Endometrial microvascular endothelial cells (primary cell): Measurements from ENCODE around the gene THBS2. TPM values are rescaled to one million over a fixed set of nuclear protein-coding genes. Genes with fewer than 3 reads are reported as not detected.

Experiments used
- in situ Hi-C: cut with HindIII; loops from 2 replicates; pipeline ENCODE4 v1.10.0; 2017; ENCODE audit warnings: low sequenced_read_pairs, low pct_unique_long_range_greater_than_20kb; ENCODE audit errors: inconsistent ontology term
- total RNA-seq: library from RNA; depleted of rRNA; stranded (reverse); fragments of >200 nt; gene quantifications from one replicate; pipeline ENCODE4 v1.2.3, GENCODE V29; 2015; ENCODE audit errors: inconsistent ontology term

The THBS2 gene
- total RNA-seq, 1 donor from 2014 or later = 4.4 TPM

GRCh38 chr6:169237496-169238134 is 16.0 kb downstream of the THBS2 start:
- in situ Hi-C loops = no loop called here

GRCh38 chr6:169236988-169237387 is 16.7 kb downstream of the THBS2 start:
- in situ Hi-C loops = no loop called here

GRCh38 chr6:169236545-169236944 is 17.1 kb downstream of the THBS2 start:
- in situ Hi-C loops = no loop called here

GRCh38 chr6:169235286-169235685 is 18.4 kb downstream of the THBS2 start:
- in situ Hi-C loops = no loop called here

DNA sequence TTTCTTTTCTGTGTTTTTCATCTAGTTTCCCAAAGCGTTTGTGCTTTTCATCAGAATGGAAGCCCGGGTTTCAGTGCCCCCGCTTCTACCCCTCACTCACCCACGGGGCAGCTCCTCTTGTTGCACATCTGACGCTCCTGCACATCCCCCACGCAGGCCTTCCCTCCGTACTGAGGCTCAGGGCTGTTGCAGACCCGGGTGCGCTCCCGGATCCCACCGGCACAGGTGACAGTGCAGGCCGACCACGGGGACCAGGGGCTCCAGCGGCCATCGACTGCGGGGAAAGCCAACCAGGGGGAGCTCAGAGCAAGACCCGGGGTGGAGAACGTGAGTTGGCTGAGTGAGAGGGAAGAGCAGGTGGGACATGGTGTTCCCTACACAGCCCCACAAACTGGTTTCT is 19.0 kb downstream of the THBS2 start:
- in situ Hi-C loops = no loop called here

DNA sequence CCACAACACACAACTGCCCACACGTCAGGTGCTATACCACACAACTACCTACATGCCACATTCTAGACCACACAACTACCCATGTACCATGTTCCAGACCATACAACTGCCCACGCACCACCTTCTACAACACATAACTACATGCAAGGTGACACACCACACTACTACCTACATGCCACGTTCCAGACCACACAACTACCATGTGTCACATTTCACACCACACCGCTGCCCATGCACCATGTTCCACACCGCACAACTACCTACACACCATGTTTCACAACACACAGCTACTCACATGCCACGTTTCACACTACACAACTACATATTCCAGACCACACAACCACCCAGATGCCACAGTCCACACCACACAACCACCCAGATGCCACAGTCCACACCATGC is 19.8 kb downstream of the THBS2 start:
- in situ Hi-C loops = no loop called here

DNA sequence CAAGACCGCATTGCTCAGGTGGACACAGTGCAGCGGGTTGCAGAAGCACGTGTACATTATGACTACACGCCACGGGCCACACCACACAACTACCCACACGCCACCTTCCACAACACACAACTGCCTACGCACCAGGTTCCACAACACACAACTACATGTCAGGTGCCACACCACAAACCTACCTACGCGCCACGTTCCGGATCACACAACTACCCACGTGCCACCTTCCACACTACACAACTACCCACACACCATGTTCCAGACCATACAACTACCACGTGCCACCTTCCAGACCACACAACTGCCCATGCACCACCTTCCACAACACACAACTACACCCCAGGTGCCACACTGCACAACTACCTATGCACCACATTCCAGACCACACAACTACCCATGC is 20.5 kb downstream of the THBS2 start:
- in situ Hi-C loops = no loop called here

DNA sequence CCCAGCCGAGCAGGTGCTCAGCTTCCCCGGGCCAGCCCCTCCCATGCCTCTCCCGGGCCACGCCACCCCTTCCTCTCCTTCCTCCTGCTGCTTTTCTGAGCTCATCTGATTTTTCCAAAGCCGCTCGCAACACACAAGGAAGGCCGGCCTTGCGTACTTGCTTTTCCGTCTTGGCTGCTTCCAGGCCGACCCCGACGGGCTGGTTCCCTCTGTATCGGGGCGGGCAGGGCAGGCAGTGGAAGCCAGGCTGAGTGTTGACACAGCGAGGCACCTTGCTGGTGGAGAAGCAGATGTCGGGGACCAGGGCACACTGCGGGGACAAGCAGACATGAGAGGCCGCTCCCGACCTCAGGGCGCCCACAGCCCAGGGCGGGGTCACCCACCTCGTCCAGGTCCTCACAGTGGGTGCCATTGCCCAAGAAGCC is 21.1 kb downstream of the THBS2 start:
- in situ Hi-C loops = no loop called here

DNA sequence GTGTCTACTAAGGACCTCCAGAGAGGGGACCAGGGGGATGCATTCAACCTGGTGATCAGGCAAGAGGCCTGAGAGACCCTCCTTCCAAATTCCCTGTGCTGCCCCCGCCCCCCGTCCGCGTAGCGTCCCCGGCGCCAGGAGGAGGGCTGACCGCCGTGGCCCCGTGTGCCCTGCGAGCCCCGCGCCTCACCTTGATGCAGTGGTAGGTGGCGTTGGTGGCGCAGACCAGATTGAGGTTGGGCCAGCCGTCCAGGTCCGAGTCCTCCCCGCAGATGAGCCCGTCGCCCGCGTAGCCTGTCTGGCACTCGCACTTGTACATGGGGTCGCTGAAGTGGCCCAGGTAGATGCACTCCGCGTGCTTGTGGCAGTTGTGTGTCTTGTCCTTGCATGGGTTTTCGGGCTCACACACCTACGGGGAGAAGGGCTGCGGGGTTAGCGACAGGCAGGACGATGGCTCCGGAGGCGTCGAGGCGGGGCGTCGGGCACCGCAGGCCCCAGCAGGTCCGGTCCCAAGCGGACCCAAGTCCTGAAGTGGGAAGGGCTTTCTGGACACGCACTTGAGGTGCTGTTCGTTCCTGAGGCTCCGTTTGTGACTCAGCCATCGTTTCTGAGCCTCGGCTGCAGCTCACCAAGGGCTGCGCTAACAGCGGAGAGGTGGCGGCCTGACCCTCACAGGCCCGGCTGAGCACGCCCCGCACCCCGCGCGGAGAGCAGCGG is 21.7 kb downstream of the THBS2 start:
- in situ Hi-C loops = no loop called here

DNA sequence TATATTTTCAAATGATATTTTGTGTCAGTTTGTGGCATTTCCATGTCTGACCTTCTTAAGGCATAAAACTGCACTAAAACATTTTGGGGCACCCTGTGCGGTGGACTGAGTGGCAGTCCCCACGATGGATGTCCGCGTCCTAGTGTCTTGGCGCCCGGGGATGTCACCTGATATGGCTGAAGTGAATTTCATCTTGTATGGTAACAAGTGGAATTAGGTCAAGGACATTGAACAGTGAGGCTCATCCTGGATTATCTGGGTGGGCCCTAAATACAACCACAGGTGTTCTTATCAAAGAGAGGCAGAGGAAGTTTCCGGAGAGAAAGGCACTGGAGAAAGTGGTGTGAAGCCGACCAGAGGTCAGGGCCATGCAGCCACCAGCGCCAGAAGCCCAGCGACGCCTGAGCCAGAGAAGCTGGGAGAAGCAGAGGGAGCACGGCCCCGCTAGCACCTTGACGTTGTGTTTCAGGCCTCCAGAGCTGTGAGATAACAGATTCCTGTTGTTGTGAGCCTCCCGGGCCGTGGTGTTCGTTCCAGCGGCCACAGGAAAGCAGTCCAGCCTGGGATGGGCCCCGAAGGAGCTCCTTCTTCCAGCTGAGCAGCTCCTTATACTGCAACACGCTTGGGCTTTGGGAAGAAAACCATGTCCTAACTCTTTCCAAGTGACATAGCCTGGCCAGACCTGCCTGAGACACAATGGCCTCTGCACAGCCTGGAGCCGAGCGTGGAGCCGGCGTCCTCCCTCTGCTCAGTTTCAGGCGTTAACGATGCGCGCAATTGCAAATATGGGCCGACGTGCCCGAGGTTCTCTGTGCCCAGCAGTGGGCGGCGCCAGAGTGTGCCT is 22.5 kb downstream of the THBS2 start:
- in situ Hi-C loops = no loop called here

GRCh38 chr6:169230322-169230665 is 23.4 kb downstream of the THBS2 start:
- in situ Hi-C loops = no loop called here

DNA sequence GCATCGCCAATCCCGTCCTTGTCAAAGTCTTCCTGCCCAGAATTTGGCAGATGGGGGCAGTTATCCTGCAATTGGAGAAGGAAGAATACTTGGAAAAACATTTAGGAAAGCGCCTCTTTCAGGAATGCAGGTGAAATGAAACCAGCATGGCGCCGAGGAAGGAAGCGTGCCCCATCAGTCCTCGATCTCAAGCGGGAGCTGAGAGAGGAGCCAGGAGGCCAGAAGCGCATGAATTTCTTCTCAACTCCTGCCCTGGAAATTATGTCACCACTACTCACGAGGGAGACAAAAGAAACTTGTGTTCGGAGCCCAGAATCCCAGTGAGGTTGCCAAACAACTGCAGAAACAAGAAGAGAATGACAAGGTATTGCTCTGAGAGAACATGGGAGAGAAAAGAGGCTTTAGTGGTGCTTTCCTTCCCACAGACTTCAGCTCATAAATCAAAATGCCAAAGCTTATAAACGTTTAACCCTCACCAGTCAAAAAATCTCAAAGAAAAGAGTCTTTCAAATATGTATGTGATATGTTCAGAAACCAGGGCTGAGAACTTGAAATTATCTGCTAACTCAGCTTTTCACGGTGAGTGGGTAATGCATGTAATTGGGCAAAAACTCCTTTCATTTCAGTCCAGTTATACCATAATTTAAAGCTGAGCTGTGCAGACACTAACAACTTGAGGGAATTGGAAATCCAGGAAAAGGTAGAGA is 23.9 kb downstream of the THBS2 start:
- in situ Hi-C loops = no loop called here

GRCh38 chr6:169227116-169227515 is 26.5 kb downstream of the THBS2 start:
- in situ Hi-C loops = no loop called here

- in situ Hi-C loops = no loop called here
Observed at GRCh38 chr6:169225887-169226286, 27.8 kb downstream of the THBS2 start.

GRCh38 chr6:169225131-169225576 is 28.5 kb downstream of the THBS2 start:
- in situ Hi-C loops = no loop called here

- in situ Hi-C loops = no loop called here
Observed at GRCh38 chr6:169224716-169225115, 28.9 kb downstream of the THBS2 start.

- in situ Hi-C loops = no loop called here
Observed at GRCh38 chr6:169224185-169224695, 29.4 kb downstream of the THBS2 start.

GRCh38 chr6:169223006-169223405 is 30.6 kb downstream of the THBS2 start:
- in situ Hi-C loops = no loop called here

- in situ Hi-C loops = no loop called here
Observed at GRCh38 chr6:169222126-169222525, 31.5 kb downstream of the THBS2 start.
